Measurements from ENCODE around the gene MUC15.

GRCh38 chr11:26550022-26550421 lies 22.0 kb downstream of the MUC15 start:
- no peak for TF ChIP-seq POLR2A (IDR thresholded peaks at IDR 0.05)
- TF ChIP-seq CTCF (IDR thresholded peaks at IDR 0.05): no peak
- no peak for TF ChIP-seq POLR2AphosphoS5 (IDR thresholded peaks at IDR 0.05)
